Trophoblast cell (in vitro differentiated cells and primary cell): ENCODE measurements around the gene THRB.

Experiments used
- DNase-seq, 2 donors: peaks; one replicate each; pipeline ENCODE4 v3.0.0-alpha.2; 2016
- H2AFZ ChIP-seq: 2 replicates; pipeline ENCODE4 v1.6.1; 2013; ENCODE audit warnings: low read length, moderate library complexity, mild to moderate bottlenecking; ENCODE audit not compliant: insufficient read depth, poor library complexity
- H2AK5ac ChIP-seq: 2 replicates; pipeline ENCODE4 v1.6.1; 2013; ENCODE audit warnings: mild to moderate bottlenecking, low read length
- H2BK120ac ChIP-seq: 2 replicates; pipeline ENCODE4 v1.6.1; 2013; ENCODE audit warnings: low read length, mild to moderate bottlenecking, moderate library complexity; ENCODE audit not compliant: insufficient read depth, poor library complexity
- H2BK12ac ChIP-seq: 2 replicates; pipeline ENCODE4 v1.6.1; 2013; ENCODE audit warnings: mild to moderate bottlenecking, low read length, moderate library complexity
- H2BK5ac ChIP-seq: 2 replicates; pipeline ENCODE4 v1.6.1; 2013; ENCODE audit warnings: low read length, low read depth, moderate library complexity, mild to moderate bottlenecking; ENCODE audit not compliant: poor library complexity
- H3K14ac ChIP-seq: 2 replicates; pipeline ENCODE4 v1.6.1; 2013; ENCODE audit warnings: mild to moderate bottlenecking, low read length
- H3K18ac ChIP-seq: 2 replicates; pipeline ENCODE4 v1.6.1; 2013; ENCODE audit warnings: mild to moderate bottlenecking, low read length
- H3K23ac ChIP-seq: 2 replicates; pipeline ENCODE4 v1.6.1; 2013; ENCODE audit warnings: low read length
- H3K27ac ChIP-seq: 2 replicates; pipeline ENCODE4 v1.5.1; 2013; ENCODE audit warnings: low read depth, mild to moderate bottlenecking, inconsistent platforms, low read length, moderate library complexity
- H3K27me3 ChIP-seq: 2 replicates; pipeline ENCODE4 v1.6.1; 2013; ENCODE audit warnings: inconsistent platforms, mild to moderate bottlenecking, low read length, moderate library complexity; ENCODE audit not compliant: insufficient read depth
- H3K36me3 ChIP-seq, 2 experiments: 1 replicate in 1 of 2; 2 replicates in 1 of 2; pipeline ENCODE4 v1.6.1; 2013; ENCODE audit warnings: low read length in 2 of 2, mild to moderate bottlenecking in 2 of 2, moderate library complexity in 1 of 2; ENCODE audit not compliant: insufficient read depth in 2 of 2, control insufficient read depth in 1 of 2
- H3K4ac ChIP-seq: 2 replicates; pipeline ENCODE4 v1.6.1; 2013; ENCODE audit warnings: low read depth, mild to moderate bottlenecking, low read length, moderate library complexity
- H3K4me1 ChIP-seq, 2 experiments: 1 replicate in 1 of 2; 2 replicates in 1 of 2; pipeline ENCODE4 v1.6.1; 2013; ENCODE audit warnings: low read length in 2 of 2, mild to moderate bottlenecking in 2 of 2, moderate library complexity in 1 of 2; ENCODE audit not compliant: insufficient read depth in 2 of 2, control insufficient read depth in 1 of 2
- H3K4me2 ChIP-seq: 2 replicates; pipeline ENCODE4 v1.6.1; 2013; ENCODE audit warnings: inconsistent platforms, mild to moderate bottlenecking, low read length, moderate library complexity
- H3K4me3 ChIP-seq: 2 replicates; pipeline ENCODE4 v1.5.1; 2013; ENCODE audit warnings: mild to moderate bottlenecking, low read depth, low read length, inconsistent platforms
- H3K79me1 ChIP-seq: one replicate; pipeline ENCODE4 v1.6.1; 2013; ENCODE audit warnings: low read length
- H3K79me2 ChIP-seq: 2 replicates; pipeline ENCODE4 v1.6.1; 2013; ENCODE audit warnings: low read length, mild to moderate bottlenecking; ENCODE audit not compliant: control insufficient read depth, insufficient read depth, poor library complexity
- H3K9ac ChIP-seq: 2 replicates; pipeline ENCODE4 v1.6.1; 2013; ENCODE audit warnings: mild to moderate bottlenecking, low read length
- H3K9me3 ChIP-seq: 2 replicates; pipeline ENCODE4 v1.6.1; 2013; ENCODE audit warnings: low read depth, mild to moderate bottlenecking, control low read depth, inconsistent platforms, low read length; ENCODE audit not compliant: insufficient read depth
- H4K12ac ChIP-seq: 2 replicates; pipeline ENCODE4 v1.6.1; 2013; ENCODE audit warnings: low read depth, mild to moderate bottlenecking, low read length, moderate library complexity
- H4K8ac ChIP-seq: 2 replicates; pipeline ENCODE4 v1.6.1; 2013; ENCODE audit warnings: low read depth, mild to moderate bottlenecking, low read length, moderate library complexity
- H4K91ac ChIP-seq: one replicate; pipeline ENCODE4 v1.6.1; 2013; ENCODE audit warnings: low read depth, mild to moderate bottlenecking, low read length, moderate library complexity
- WGBS: extraction: QIAGEN DNeasy Blood & Tissue Kit; methylation state at CpG from one replicate; pipeline ENCODE4 v1.1.7; 2013; ENCODE audit warnings: missing lambda C conversion rate; ENCODE audit not compliant: insufficient read length, insufficient coverage; ENCODE audit errors: extremely low coverage; 5-methylcytosine and 5-hydroxymethylcytosine counted together

Gene THRB

GRCh38 chr3:24526640-24527212 lies 32.1 kb upstream of the THRB start:
- no peak overlapping the region for H3K4me3 ChIP-seq
- H3K27me3 ChIP-seq, result no peaks in the 10 kb centered on the region
- no peak overlapping the region for H3K23ac ChIP-seq
- no CpG with 5 or more reads among the region's 2 CpGs for WGBS
- no peak overlapping the region for H3K4me2 ChIP-seq
- no peak overlapping the region for H2AK5ac ChIP-seq
- no peak overlapping the region for H4K91ac ChIP-seq
- no peak overlapping the region for H2BK5ac ChIP-seq
- H3K79me2 ChIP-seq, result no peaks in the 10 kb centered on the region
- no peak overlapping the region for H4K12ac ChIP-seq
- DNase-seq, result no peak
- H3K4me1 ChIP-seq, result peaks cover 0 to 3% of the 10 kb centered on the region in 2 experiments
- H3K79me1 ChIP-seq, result peaks cover 3% of the 10 kb centered on the region
- no peak overlapping the region for H3K27ac ChIP-seq
- no peak overlapping the region for H2BK12ac ChIP-seq
- H3K9me3 ChIP-seq, result no peaks in the 10 kb centered on the region
- no peak overlapping the region for H3K14ac ChIP-seq
- no peak overlapping the region for H3K18ac ChIP-seq
- H3K9ac ChIP-seq, result no peak overlapping the region
- H4K8ac ChIP-seq, result no peak overlapping the region
- H3K4ac ChIP-seq, result no peak overlapping the region
- H2BK120ac ChIP-seq, result no peak overlapping the region
- no peaks in the 10 kb centered on the region for H3K36me3 ChIP-seq
- no peak overlapping the region for H2AFZ ChIP-seq

GRCh38 chr3:24525557-24525956 lies 30.9 kb upstream of the THRB start:
- no peak overlapping the region for H2AFZ ChIP-seq
- WGBS, result no CpG with 5 or more reads among the region's 1 CpG
- no peak overlapping the region for H4K8ac ChIP-seq
- no peak overlapping the region for H2BK5ac ChIP-seq
- H3K79me2 ChIP-seq, result peaks cover 3% of the 10 kb centered on the region
- no peak overlapping the region for H3K18ac ChIP-seq
- H3K79me1 ChIP-seq, result peaks cover 7% of the 10 kb centered on the region
- H2BK12ac ChIP-seq, result no peak overlapping the region
- no peak overlapping the region for H3K4ac ChIP-seq
- H4K12ac ChIP-seq, result no peak overlapping the region
- H3K27me3 ChIP-seq, result no peaks in the 10 kb centered on the region
- no peak overlapping the region for H3K14ac ChIP-seq
- no peak overlapping the region for H3K27ac ChIP-seq
- no peak overlapping the region for H3K23ac ChIP-seq
- H4K91ac ChIP-seq, result no peak overlapping the region
- no peak overlapping the region for H3K4me3 ChIP-seq
- H2BK120ac ChIP-seq, result no peak overlapping the region
- no peaks in the 10 kb centered on the region for H3K36me3 ChIP-seq
- no peak for DNase-seq
- H2AK5ac ChIP-seq, result no peak overlapping the region
- no peak overlapping the region for H3K4me2 ChIP-seq
- H3K9me3 ChIP-seq, result no peaks in the 10 kb centered on the region
- H3K4me1 ChIP-seq, result peaks cover 0 to 3% of the 10 kb centered on the region in 2 experiments
- no peak overlapping the region for H3K9ac ChIP-seq

- H2BK5ac ChIP-seq, result no peak overlapping the region
- H3K79me1 ChIP-seq, result peaks cover 7% of the 10 kb centered on the region
- H2BK12ac ChIP-seq, result no peak overlapping the region
- H3K27ac ChIP-seq, result no peak overlapping the region
- H2BK120ac ChIP-seq, result no peak overlapping the region
- no peak overlapping the region for H4K8ac ChIP-seq
- peaks cover 3% of the 10 kb centered on the region for H3K79me2 ChIP-seq
- H3K23ac ChIP-seq, result no peak overlapping the region
- H3K9me3 ChIP-seq, result no peaks in the 10 kb centered on the region
- H2AK5ac ChIP-seq, result no peak overlapping the region
- no peak overlapping the region for H3K14ac ChIP-seq
- H4K12ac ChIP-seq, result no peak overlapping the region
- no peak for DNase-seq
- no peak overlapping the region for H3K4ac ChIP-seq
- no peaks in the 10 kb centered on the region for H3K36me3 ChIP-seq
- H3K4me1 ChIP-seq, result peaks cover 5 to 8% of the 10 kb centered on the region in 2 experiments
- no peak overlapping the region for H3K4me2 ChIP-seq
- no peak overlapping the region for H3K9ac ChIP-seq
- H3K4me3 ChIP-seq, result no peak overlapping the region
- H4K91ac ChIP-seq, result no peak overlapping the region
- H3K18ac ChIP-seq, result no peak overlapping the region
- H2AFZ ChIP-seq, result no peak overlapping the region
- H3K27me3 ChIP-seq, result no peaks in the 10 kb centered on the region
- WGBS, result no CpG with 5 or more reads among the region's 1 CpG
Measured at GRCh38 chr3:24525022-24525421, 30.4 kb upstream of the THRB start.

GRCh38 chr3:24523988-24524727 lies 29.5 kb upstream of the THRB start:
- Histone ChIP-seq H3K79me2 (peaks cover 3% of the 10 kb centered on the region), H3K79me1 (peaks cover 7% of the 10 kb centered on the region), H3K27ac (no peak overlapping the region), H3K23ac (no peak overlapping the region), H3K9ac (no peak overlapping the region), H3K27me3 (no peaks in the 10 kb centered on the region), H2AFZ (no peak overlapping the region), H2AK5ac (no peak overlapping the region), H4K8ac (no peak overlapping the region), H3K9me3 (no peaks in the 10 kb centered on the region), H4K91ac (no peak overlapping the region), H3K18ac (no peak overlapping the region), H2BK120ac (no peak overlapping the region), H3K4ac (no peak overlapping the region), H2BK12ac (no peak overlapping the region), H3K4me1 (peaks cover 8 to 17% of the 10 kb centered on the region in 2 experiments), H3K4me3 (no peak overlapping the region), H3K14ac (no peak overlapping the region), H3K36me3 (no peaks in the 10 kb centered on the region), H4K12ac (no peak overlapping the region), H2BK5ac (no peak overlapping the region), H3K4me2 (no peak overlapping the region)
- WGBS, result no CpG with 5 or more reads among the region's 3 CpGs
- no peak for DNase-seq
